ENCODE data around the gene AKR1E2. TPM values are rescaled to one million over a fixed set of nuclear protein-coding genes. Genes with fewer than 3 reads are reported as not detected.

Gene AKR1E2
- total and polyA plus RNA-seq, 8 donors = 1.9 to 16.7 (median 2.5) TPM; not detected in 2

Other genes starting within 250 kb of the AKR1E2 start
- gene AKR1C1, start 137.2 kb downstream of the AKR1E2 start, total RNA-seq = 100 to 1,000 TPM in 1 of 5 donors, 10 to 100 TPM in 4; 17.4 to 227 (median 63.4) TPM
- 100 to 1,000 TPM; 110 to 378 (median 130) TPM for gene AKR1C1, start 137.2 kb downstream of the AKR1E2 start, polyA plus RNA-seq
- gene AKR1C2, start 177.7 kb downstream of the AKR1E2 start, total RNA-seq = 100 to 1,000 TPM in 2 of 5 donors, 10 to 100 TPM in 3; 30.4 to 168 (median 64.8) TPM
- 100 to 1,000 TPM in 1 of 3 donors, 10 to 100 TPM in 2; 40.0 to 507 (median 61.5) TPM for gene AKR1C2, start 177.7 kb downstream of the AKR1E2 start, polyA plus RNA-seq

Data from stomach (tissue), 8 donors.